Choroid plexus epithelial cell (primary cell): ENCODE data around the gene IGFL4.

Experiments
- DNase-seq: peaks from one replicate; pipeline ENCODE4 v3.0.0-alpha.2; 2010; ENCODE audit warnings: low read depth
- H3K4me3 ChIP-seq: 2 replicates; pipeline ENCODE4 v1.5.1; 2011; ENCODE audit warnings: low read depth, mild to moderate bottlenecking, control low read depth, low read length, moderate library complexity
- TF ChIP-seq, protein P1 (sequence below): conservative IDR thresholded peaks from 2 replicates; pipeline ENCODE4 v1.5.1; 2011; ENCODE audit warnings: low read depth, mild to moderate bottlenecking, control low read depth, inconsistent platforms, low read length, moderate library complexity

Gene IGFL4

GRCh38 chr19:46016426-46017094 is 24.2 kb downstream of the IGFL4 start:
- TF ChIP-seq, protein P1, sequence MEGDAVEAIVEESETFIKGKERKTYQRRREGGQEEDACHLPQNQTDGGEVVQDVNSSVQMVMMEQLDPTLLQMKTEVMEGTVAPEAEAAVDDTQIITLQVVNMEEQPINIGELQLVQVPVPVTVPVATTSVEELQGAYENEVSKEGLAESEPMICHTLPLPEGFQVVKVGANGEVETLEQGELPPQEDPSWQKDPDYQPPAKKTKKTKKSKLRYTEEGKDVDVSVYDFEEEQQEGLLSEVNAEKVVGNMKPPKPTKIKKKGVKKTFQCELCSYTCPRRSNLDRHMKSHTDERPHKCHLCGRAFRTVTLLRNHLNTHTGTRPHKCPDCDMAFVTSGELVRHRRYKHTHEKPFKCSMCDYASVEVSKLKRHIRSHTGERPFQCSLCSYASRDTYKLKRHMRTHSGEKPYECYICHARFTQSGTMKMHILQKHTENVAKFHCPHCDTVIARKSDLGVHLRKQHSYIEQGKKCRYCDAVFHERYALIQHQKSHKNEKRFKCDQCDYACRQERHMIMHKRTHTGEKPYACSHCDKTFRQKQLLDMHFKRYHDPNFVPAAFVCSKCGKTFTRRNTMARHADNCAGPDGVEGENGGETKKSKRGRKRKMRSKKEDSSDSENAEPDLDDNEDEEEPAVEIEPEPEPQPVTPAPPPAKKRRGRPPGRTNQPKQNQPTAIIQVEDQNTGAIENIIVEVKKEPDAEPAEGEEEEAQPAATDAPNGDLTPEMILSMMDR, result peak; percentile 83
- peak overlapping the region; percentile 51 for H3K4me3 ChIP-seq
- peak; percentile 82 for DNase-seq

DNA sequence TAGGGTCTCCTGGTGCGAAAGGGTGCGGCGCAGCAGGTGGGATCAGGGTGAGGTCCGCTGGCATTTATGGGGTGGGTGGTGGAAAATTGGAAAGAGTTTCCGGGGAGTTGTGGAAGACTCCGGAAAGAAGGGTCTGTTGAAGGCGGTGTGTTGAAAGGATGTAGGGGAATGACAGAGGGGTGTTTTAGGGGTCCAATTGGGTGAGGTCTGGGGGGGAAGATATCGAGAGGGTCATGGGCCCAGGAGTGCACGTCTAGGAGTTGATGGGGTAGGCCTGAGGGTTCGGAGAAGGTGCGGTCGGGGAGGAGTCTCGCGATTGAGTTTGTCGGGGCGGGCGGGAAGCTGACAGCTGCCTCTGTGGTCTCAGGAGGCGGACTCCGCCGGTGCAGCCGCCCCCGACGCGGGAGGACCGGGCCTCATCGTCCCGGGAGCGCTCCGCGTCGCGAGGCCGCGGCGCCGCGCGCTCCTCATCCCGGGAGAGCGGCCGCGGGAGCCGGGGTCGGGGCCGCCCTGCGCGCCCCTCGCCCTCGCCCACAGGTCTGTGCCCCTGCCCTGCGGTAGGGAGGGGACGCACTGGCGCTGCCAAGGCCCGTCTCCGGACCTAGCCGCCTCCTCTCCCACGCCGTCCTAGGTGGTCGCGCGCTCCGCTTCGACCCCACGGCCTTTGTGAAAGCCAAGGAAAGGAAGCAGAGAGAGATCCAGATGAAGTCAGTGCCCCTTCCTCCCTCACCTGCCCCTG is 24.9 kb downstream of the IGFL4 start:
- TF ChIP-seq, protein P1, result no peak
- DNase-seq, result no peak

DNA sequence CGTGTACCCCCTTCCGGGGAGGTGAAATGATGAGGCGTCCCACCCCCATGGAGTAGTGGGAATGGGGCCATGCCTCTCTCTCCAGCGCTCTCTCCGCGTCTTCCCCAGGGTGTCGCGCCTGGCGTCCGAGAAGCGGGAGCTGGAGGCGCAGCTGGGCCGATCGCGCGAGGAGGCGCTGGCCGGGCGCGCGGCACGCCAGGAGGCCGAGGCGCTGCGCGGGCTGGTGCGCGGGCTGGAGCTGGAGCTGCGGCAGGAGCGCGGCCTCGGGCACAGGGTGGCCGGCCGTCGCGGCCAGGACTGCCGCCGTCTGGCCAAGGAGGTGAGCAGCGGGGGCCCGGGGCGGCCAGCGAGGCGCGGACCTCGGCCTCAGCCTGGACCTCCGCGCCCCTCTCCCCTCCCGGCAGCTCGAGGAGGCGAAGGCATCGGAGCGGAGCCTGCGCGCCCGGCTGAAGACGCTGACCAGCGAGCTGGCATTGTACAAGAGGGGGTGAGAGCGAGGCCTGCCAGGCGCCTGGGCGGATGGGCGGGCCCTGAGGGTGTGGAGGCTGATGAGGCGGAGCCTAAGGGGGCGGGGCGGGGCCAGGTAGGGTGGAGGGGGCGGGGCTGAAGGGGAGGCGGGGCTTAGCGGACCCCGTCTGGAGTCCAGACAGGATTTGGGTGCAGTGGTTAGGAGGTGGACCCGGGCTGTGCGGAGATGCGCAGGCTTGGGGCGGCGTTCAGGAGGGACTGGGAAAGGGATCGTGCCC is 25.7 kb downstream of the IGFL4 start:
- TF ChIP-seq, protein P1, result no peak
- H3K4me3 ChIP-seq, result peak overlapping the region; percentile 35
- peak; percentile 18 for DNase-seq

More for the DNA sequence above, 24.9 kb downstream of the IGFL4 start:
- peak overlapping the region; percentile 51 for H3K4me3 ChIP-seq

GRCh38 chr19:46014534-46014933 is 26.3 kb downstream of the IGFL4 start:
- no peak overlapping the region for H3K4me3 ChIP-seq
- no peak for DNase-seq
- TF ChIP-seq, protein P1, result no peak

GRCh38 chr19:46009530-46010510 is 31.0 kb downstream of the IGFL4 start:
- no peak overlapping the region for H3K4me3 ChIP-seq
- TF ChIP-seq, protein P1, result peak; percentile 84
- peak; percentile 82 for DNase-seq

GRCh38 chr19:46006411-46006810 is 34.4 kb downstream of the IGFL4 start:
- DNase-seq, result no peak
- TF ChIP-seq, protein P1, result no peak
- no peak overlapping the region for H3K4me3 ChIP-seq
